ENCODE results near the gene CLASP1.

GRCh38 chr2:121579309-121579708 is 70.0 kb downstream of the CLASP1 start:
- TF ChIP-seq CTCF (IDR thresholded peaks at IDR 0.05) (no peak), POLR2A (IDR thresholded peaks at IDR 0.05) (no peak)

Data from vagina (tissue), 2 donors.